Fibroblast of pulmonary artery (primary cell): ENCODE results near the gene CDC42EP4.

Experiments
- DNase-seq: peaks from one replicate; pipeline ENCODE4 v3.0.0-alpha.2; 2010; ENCODE audit warnings: low read depth
- H3K4me3 ChIP-seq: replicated peaks from 2 replicates; pipeline ENCODE4 v1.5.1; 2011; ENCODE audit warnings: low read depth, mild to moderate bottlenecking, control low read depth, low read length, moderate library complexity
- CTCF ChIP-seq: IDR thresholded peaks from 2 replicates; pipeline ENCODE4 v1.5.1; 2011; ENCODE audit warnings: mild to moderate bottlenecking, control low read depth, low read length, inconsistent platforms; ENCODE audit errors: missing control alignments

CDC42EP4 gene

GRCh38 chr17:73251871-73252270 is 59.9 kb downstream of the CDC42EP4 start:
- no peak for DNase-seq
- TF ChIP-seq CTCF, result no peak
- no peak overlapping the region for H3K4me3 ChIP-seq

- TF ChIP-seq CTCF, result no peak
- DNase-seq, result no peak
- H3K4me3 ChIP-seq, result no peak overlapping the region
Observed at GRCh38 chr17:73250851-73251640, 60.8 kb downstream of the CDC42EP4 start.

- no peak for TF ChIP-seq CTCF
- DNase-seq, result no peak
- no peak overlapping the region for H3K4me3 ChIP-seq
Observed at GRCh38 chr17:73249700-73250099, 62.1 kb downstream of the CDC42EP4 start.

DNA sequence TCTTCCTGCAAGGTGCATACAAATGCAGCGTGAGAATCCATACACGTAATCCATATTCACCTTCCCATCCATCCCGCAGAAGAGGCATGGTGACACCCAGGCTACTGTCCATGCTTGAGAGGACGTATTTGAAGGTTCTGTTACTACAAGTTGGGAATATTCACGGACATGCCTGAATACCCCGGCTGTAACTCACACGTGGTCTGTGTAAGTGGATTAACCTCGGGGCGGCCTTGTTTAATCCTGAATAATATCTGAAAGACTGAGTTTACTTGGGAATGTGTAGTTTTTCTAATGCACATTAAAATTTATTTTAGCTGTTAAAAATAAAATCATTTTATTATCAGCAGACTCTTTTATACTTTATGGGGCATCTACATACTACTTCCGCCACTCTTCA is 63.3 kb downstream of the CDC42EP4 start:
- TF ChIP-seq CTCF, result no peak

DNA sequence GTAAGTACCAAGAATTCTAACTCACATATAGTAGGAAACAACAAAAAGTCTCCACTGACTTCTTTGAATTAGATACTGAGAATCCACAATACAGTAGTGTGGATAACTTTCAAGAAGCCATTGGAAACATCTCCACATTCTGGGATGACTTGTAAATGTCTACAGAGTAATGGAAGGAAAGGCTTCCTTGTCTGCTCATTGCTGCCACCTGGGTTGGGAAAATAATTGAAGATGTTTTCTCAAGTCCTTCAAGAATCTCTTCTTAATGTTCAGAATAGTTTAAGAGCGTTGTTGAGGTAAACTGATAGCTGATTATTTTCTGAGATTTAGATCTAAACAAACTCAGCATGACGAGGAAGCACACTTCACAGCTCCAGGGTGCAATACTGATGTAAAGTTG is 64.1 kb downstream of the CDC42EP4 start:
- no peak overlapping the region for H3K4me3 ChIP-seq
- TF ChIP-seq CTCF, result peak; percentile 29
- DNase-seq, result peak; percentile 44

More for the DNA sequence above, 63.3 kb downstream of the CDC42EP4 start:
- no peak overlapping the region for H3K4me3 ChIP-seq
- no peak for DNase-seq

- TF ChIP-seq CTCF, result no peak
- no peak overlapping the region for H3K4me3 ChIP-seq
- DNase-seq, result no peak
Observed at GRCh38 chr17:73240561-73240960, 71.2 kb downstream of the CDC42EP4 start.

- no peak for TF ChIP-seq CTCF
- no peak overlapping the region for H3K4me3 ChIP-seq
- no peak for DNase-seq
Observed at GRCh38 chr17:73237714-73238113, 74.1 kb downstream of the CDC42EP4 start.
